ENCODE data around the gene FOXQ1.

GRCh38 chr6:1315201-1315559 is 3.3 kb downstream of the FOXQ1 start:
- TF ChIP-seq POLR2A (IDR thresholded peaks at IDR 0.05; ENCODE audit: low read length) (no peak), GATA1 (IDR thresholded peaks at IDR 0.05; ENCODE audit: low read depth, low read length) (no peak)

Data from erythroblast (primary cell).